Colonic mucosa (tissue), 4 donors: ENCODE measurements around the gene SERPINA1. TPM values are rescaled to one million over a fixed set of nuclear protein-coding genes. Genes with fewer than 3 reads are reported as not detected.
A peak's percentile ranks its signal among the peaks of the same experiment; 100 is the strongest.
"Not testable (repeated sequence)": the region's sequence is repeated elsewhere in the genome, so short reads cannot be mapped to it uniquely, and the experiment has no call there.

Source experiments
- DNase-seq: peaks from one replicate; pipeline ENCODE4 v3.0.0-alpha.2; 2020
- H3K27ac ChIP-seq: fragments of 200-600 bp; one replicate; pipeline ENCODE4 v1.8.0; 2021
- H3K27me3 ChIP-seq: fragments of 200-600 bp; one replicate; pipeline ENCODE4 v1.8.0; 2021
- H3K36me3 ChIP-seq: fragments of 200-600 bp; one replicate; pipeline ENCODE4 v1.8.0; 2021
- H3K4me1 ChIP-seq: fragments of 200-600 bp; one replicate; pipeline ENCODE4 v1.8.0; 2021; ENCODE audit warnings: mild to moderate bottlenecking
- H3K4me3 ChIP-seq: fragments of 200-600 bp; one replicate; pipeline ENCODE4 v1.8.0; 2021
- H3K9ac ChIP-seq, 2 donors: one replicate each; pipeline ENCODE4 v1.7.0; 2013; ENCODE audit warnings: control low read depth in 2 of 2, low read depth in 2 of 2, low read length in 2 of 2
- H3K9me3 ChIP-seq: fragments of 200-600 bp; one replicate; pipeline ENCODE4 v1.8.0; 2021
- intact Hi-C: fragments of 100-400 bp; cut with DNase I; formaldehyde crosslinking; loops from one replicate; pipeline ENCODE4 v1.14.1; 2022
- total RNA-seq, 2 donors: library from RNA; stranded (reverse); fragmentation: NEBNext Ultra II Directional in 1 of 2; extraction: Animal tissue kit (Norgen Biotek cat#: 25700) in 1 of 2; gene quantifications; one replicate each; pipeline ENCODE4 v1.2.1, GENCODE V29; 2021
- TF ChIP-seq, protein P1 (sequence below): fragments of 200-600 bp; IDR thresholded peaks from one replicate; pipeline ENCODE4 v1.8.0; 2022; ENCODE audit warnings: antibody characterized with exemption, mild to moderate bottlenecking
- donor health status: healthy.
- donor health status: DM: no; HTN: no; CAD: no.
- donor health status: DM: no; HTN: no; CAD: no.

The SERPINA1 gene
- total RNA-seq, 2 donors from 2014 or later = 153 to 278 TPM

DNA sequence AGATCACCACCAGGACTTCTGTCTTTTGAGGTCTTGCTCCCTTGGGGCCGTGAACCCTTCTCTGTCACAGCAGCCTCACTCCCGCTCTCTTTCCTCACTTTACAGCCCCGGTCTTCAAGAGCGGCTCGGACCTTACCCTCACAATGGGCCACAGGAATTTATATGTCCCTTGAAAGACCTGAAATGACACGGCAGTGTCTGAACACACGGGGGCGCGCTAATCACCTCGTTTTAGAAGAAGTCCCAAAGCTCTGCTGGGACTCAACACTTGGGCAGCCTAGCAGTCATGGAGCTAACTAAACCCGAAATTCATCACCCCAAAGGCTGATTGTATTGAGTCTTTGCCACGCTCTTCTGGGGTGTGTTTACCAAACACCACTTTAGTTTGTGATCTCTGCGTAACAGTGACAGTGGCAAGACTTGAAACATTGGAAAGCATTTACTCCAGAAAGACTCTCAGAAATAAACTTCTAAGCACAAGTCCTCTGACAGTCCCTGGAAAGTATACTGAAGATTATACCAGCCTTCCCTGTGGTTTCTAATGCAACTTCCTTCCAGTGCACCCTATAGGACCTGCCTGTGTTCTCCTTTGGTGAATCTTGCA, 35.2 kb upstream of the SERPINA1 start:
- intact Hi-C loops = loop anchor here (10.0 kb wide), 1 partner anchor 261 kb away; no protein-coding TSS in a partner anchor
- DNase-seq = peak; percentile 68
- Histone ChIP-seq H3K27me3 (peaks cover 3% of the 10 kb centered on the region), H3K4me1 (no peaks in the 10 kb centered on the region), H3K36me3 (no peaks in the 10 kb centered on the region), H3K27ac (no peak overlapping the region), H3K9me3 (no peaks in the 10 kb centered on the region), H3K9ac (no peak overlapping the region), H3K4me3 (no peak overlapping the region)
- TF ChIP-seq, protein P1, sequence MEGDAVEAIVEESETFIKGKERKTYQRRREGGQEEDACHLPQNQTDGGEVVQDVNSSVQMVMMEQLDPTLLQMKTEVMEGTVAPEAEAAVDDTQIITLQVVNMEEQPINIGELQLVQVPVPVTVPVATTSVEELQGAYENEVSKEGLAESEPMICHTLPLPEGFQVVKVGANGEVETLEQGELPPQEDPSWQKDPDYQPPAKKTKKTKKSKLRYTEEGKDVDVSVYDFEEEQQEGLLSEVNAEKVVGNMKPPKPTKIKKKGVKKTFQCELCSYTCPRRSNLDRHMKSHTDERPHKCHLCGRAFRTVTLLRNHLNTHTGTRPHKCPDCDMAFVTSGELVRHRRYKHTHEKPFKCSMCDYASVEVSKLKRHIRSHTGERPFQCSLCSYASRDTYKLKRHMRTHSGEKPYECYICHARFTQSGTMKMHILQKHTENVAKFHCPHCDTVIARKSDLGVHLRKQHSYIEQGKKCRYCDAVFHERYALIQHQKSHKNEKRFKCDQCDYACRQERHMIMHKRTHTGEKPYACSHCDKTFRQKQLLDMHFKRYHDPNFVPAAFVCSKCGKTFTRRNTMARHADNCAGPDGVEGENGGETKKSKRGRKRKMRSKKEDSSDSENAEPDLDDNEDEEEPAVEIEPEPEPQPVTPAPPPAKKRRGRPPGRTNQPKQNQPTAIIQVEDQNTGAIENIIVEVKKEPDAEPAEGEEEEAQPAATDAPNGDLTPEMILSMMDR = peak; percentile 31

DNA sequence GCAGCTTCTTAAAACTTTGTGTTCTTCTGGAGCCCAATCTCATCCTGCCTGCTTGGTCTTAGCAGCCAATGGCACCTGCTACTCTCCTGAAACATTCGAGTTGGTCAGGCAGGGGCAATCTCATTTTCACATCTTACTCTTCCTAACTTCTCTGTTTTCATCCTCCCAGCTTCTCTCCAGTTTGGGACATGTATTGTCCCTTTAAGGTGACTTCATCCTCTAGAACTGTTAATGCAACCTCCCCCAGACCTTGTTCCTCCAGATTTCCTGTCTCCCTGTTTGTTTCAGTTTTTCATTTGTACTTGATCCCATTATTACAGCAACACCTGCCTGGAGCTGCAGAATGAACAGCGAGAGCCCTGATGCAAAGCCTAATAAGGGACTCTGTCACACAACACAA, 32.9 kb upstream of the SERPINA1 start:
- Histone ChIP-seq H3K9me3 (no peaks in the 10 kb centered on the region), H3K27ac (no peak overlapping the region), H3K4me3 (no peak overlapping the region), H3K4me1 (no peaks in the 10 kb centered on the region), H3K36me3 (no peaks in the 10 kb centered on the region), H3K27me3 (peaks cover 3% of the 10 kb centered on the region), H3K9ac (no peak overlapping the region)
- intact Hi-C loops = loop anchor here (10.0 kb wide), 1 partner anchor 263 kb away; no protein-coding TSS in a partner anchor
- DNase-seq = no peak
- TF ChIP-seq, protein P1 = no peak

DNA sequence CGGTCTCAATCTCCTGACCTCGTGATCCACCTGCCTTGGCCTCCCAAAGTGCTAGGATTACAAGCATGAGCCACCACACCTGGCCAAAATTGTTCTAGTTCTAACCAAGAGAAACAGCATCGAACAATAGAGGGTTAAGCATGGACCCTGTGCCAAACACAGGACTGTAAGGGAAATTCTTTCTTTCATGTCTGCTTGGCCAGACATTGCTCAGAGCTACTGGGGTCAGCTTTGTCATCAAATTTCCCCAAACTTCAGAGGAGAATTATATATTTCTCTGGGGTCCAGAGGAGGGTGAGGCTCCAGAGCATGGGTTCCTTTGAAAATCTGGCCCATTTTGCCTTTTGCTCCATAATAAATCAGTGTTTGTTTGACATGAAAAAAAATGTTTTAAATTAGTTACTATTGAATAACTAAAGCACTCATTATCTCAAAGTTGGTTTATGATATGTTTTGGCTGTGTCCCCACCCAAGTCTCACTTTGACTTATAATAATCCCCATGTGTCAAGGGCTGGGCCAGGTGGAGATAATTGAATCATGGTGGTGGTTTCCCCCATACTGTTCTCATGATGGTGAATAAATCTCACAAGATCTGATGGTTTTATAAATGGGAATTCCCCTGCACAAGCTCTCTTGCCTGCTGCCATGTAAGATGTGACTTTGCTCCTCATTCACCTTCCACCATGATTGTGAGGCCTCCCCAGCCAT, 29.2 kb upstream of the SERPINA1 start:
- H3K9ac ChIP-seq, H3K9me3 ChIP-seq, H3K4me1 ChIP-seq, intact Hi-C loops, DNase-seq, H3K4me3 ChIP-seq, H3K27me3 ChIP-seq, H3K36me3 ChIP-seq, H3K27ac ChIP-seq: not testable (repeated sequence)

DNA sequence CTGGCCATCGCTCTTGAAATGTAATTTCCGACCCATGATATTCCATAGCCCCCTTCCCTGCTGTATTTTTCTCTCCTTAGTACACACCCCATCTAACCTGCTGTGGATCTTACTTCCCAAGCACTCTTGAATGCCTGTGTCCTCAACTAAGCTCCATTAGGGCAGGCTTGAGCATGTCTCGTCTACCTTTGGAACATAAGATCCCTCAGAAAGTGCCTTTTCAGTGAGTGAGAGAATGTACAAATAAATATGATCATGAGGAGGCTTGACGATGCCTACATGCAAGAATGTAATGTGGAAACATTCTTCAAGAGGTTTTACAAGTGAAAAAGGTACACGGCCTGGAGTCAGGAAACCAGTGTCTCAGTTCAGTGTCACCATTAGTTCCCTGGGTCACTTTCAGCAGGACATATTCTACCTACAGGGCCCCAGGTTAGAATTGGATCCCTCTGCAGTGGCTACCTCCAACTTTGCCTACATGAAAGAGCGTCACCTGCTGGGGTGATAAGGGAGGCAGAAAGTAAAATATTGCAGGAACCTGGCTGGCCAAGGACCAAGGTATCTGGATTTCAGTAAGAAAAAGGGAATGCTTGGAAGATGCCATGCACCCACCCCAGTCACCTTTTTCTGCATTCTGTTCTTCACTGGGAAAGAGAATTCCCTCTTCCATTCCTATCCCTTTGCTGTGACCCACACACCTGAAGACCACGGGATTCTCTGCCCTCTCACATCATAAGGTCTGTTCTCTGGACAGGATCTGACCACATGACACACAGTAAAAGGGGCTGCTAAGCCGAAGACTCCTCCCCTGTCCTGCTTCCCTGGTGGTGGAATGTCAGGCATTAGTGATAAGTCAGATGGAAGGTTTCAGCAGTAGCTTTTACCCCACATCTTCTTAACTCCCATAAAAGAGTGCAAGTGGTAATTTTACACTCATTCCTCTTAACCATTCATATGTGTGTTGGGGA, 24.6 kb upstream of the SERPINA1 start:
- Histone ChIP-seq H3K4me3 (no peak overlapping the region), H3K9me3 (no peaks in the 10 kb centered on the region), H3K4me1 (peaks cover 3% of the 10 kb centered on the region), H3K9ac (no peak overlapping the region), H3K27ac (no peak overlapping the region), H3K27me3 (no peaks in the 10 kb centered on the region), H3K36me3 (no peaks in the 10 kb centered on the region)
- TF ChIP-seq, protein P1 = peak; percentile 26
- intact Hi-C loops = loop anchor here (5.0 kb wide), 1 partner anchor 61 kb away; no protein-coding TSS in a partner anchor
- no peak for DNase-seq

DNA sequence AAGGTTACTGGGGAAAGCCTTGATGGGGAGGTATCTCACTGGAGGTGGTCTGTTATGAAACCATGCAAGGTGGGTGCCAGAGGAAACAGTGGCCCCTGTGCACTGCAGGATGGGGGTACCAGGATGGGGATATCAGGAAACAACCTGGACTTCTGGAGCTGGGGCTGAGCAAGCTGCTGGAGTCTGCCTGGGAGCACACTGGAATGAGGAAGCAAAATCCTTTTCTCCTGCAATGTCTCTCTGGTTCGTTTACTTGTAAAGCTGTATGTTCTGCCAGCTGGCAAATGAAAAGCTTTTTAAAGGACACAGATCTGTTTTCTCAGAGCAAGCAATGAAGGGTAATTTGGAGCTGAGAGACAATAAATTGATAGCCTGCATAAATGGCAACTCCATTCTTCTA, 23.2 kb upstream of the SERPINA1 start:
- DNase-seq = no peak
- H3K27ac ChIP-seq = peak overlapping the region; percentile 41

DNA sequence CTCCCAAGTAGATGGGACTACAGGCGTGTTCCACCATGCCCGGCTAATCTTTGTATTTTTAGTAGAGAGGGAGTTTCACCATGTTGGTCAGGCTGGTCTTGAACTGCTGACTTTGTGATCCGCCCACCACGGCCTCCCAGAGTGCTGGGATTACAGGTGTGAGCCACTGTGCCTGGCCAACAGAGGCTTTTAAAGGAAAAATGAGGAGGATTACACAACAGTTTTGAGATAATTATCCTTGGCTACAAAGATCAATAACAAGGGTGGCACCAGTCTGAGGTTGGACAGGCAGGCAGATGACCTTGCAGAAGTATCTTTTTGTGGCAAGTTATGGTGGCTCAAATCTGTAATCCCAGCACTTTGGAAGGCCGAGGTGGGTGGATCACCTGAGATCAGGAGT, 21.0 kb upstream of the SERPINA1 start:
- not testable (repeated sequence) for DNase-seq, H3K9ac ChIP-seq

More for the DNA sequence above, 23.2 kb upstream of the SERPINA1 start:
- intact Hi-C loops = loop anchor here (5.0 kb wide), 1 partner anchor 59 kb away; no protein-coding TSS in a partner anchor
- TF ChIP-seq, protein P1 = no peak
- Histone ChIP-seq H3K27me3 (no peaks in the 10 kb centered on the region), H3K4me1 (peaks cover 3% of the 10 kb centered on the region), H3K4me3 (no peak overlapping the region), H3K9me3 (no peaks in the 10 kb centered on the region), H3K9ac (no peak overlapping the region), H3K36me3 (no peaks in the 10 kb centered on the region)

More for the DNA sequence above, 21.0 kb upstream of the SERPINA1 start:
- intact Hi-C loops, H3K36me3 ChIP-seq, H3K4me1 ChIP-seq, H3K4me3 ChIP-seq, H3K9me3 ChIP-seq, H3K27ac ChIP-seq, H3K27me3 ChIP-seq: not testable (repeated sequence)
